Gastroesophageal sphincter (tissue), 3 donors: ENCODE measurements around the gene DIP2C.

Experiments used
- CTCF ChIP-seq, 4 experiments: fragments of 200-600 bp in 2 of 4; fragments of 450-650 bp in 2 of 4; sonication (generic) in 1 of 4; IDR thresholded peaks; one replicate each; pipeline ENCODE4 v1.5.1; 2017 to 2019; ENCODE audit warnings: antibody characterized with exemption in 4 of 4, mild to moderate bottlenecking in 2 of 4, moderate library complexity in 2 of 4
- EP300 ChIP-seq: sonication (generic); formaldehyde crosslinking; IDR thresholded peaks from one replicate; pipeline ENCODE4 v1.6.1; 2017; ENCODE audit warnings: antibody characterized with exemption, mild to moderate bottlenecking
- POLR2A ChIP-seq, 2 donors: fragments of 450-650 bp; IDR thresholded peaks; one replicate each; pipeline ENCODE4 v1.6.1; 2017; ENCODE audit warnings: antibody characterized with exemption in 2 of 2, mild to moderate bottlenecking in 2 of 2, moderate library complexity in 1 of 2
- POLR2AphosphoS5 ChIP-seq: sonication (generic); formaldehyde crosslinking; IDR thresholded peaks from one replicate; pipeline ENCODE4 v1.6.1; 2017; ENCODE audit warnings: antibody characterized with exemption

GRCh38 chr10:274866-275265 is 414.6 kb downstream of the DIP2C start:
- TF ChIP-seq POLR2A (IDR thresholded peaks at IDR 0.05) (no peak), POLR2AphosphoS5 (no peak), CTCF (IDR thresholded peaks at IDR 0.05) (no peak), EP300 (no peak)
